H1 (cell line): Measurements from ENCODE around the gene PPOX. TPM values are rescaled to one million over a fixed set of nuclear protein-coding genes. Genes with fewer than 3 reads are reported as not detected.

ENCODE experiments used
- CTCF ChIA-PET: fragments of 300-600 bp; sonication (Branson Sonifier 250); formaldehyde crosslinking; loops from one replicate; lab custom pipeline; 2021; ENCODE audit not compliant: partially characterized antibody; lab: Charles Lee
- POLR2A ChIA-PET: fragments of 300-600 bp; sonication (Branson Sonifier 250); formaldehyde crosslinking; loops from one replicate; lab custom pipeline; 2021; ENCODE audit warnings: inconsistent platforms; ENCODE audit not compliant: partially characterized antibody; lab: Charles Lee
- DNase-seq, 2 experiments: peaks; one replicate each; pipeline versions ENCODE4 v3.0.0 to v3.0.0-alpha.2; 2010 to 2022; ENCODE audit warnings: low spot score in 2 of 2, low read depth in 1 of 2, mixed read lengths in 1 of 2
- FAIRE-seq: peaks from 2 replicates; lab custom pipeline; 2011; peaks lifted over from hg19 to GRCh38; lab: Jason Lieb, UNC
- H2AFZ ChIP-seq: 2 replicates; pipeline ENCODE4 v1.8.1; 2012; ENCODE audit warnings: low read length, inconsistent platforms
- H2AK5ac ChIP-seq: 2 replicates; pipeline ENCODE4 v1.6.1; 2013; ENCODE audit warnings: low read depth, low read length
- H2BK120ac ChIP-seq: replicated peaks from 2 replicates; pipeline ENCODE3; 2013; ENCODE audit warnings: low read depth, low read length, inconsistent platforms
- H2BK12ac ChIP-seq: 2 replicates; pipeline ENCODE4 v1.6.1; 2013; ENCODE audit warnings: low read depth, low read length
- H2BK15ac ChIP-seq: 2 replicates; pipeline ENCODE4 v1.6.1; 2013; ENCODE audit warnings: low read length
- H2BK20ac ChIP-seq: 2 replicates; pipeline ENCODE4 v1.6.1; 2013; ENCODE audit warnings: low read length
- H2BK5ac ChIP-seq: 2 replicates; pipeline ENCODE4 v1.6.1; 2013; ENCODE audit warnings: low read depth, low read length
- H3K14ac ChIP-seq: 2 replicates; pipeline ENCODE4 v1.6.1; 2013; ENCODE audit warnings: inconsistent platforms; ENCODE audit not compliant: insufficient read length
- H3K18ac ChIP-seq: 2 replicates; pipeline ENCODE4 v1.6.1; 2013; ENCODE audit warnings: low read length; ENCODE audit errors: extremely low read depth
- H3K23ac ChIP-seq: 2 replicates; pipeline ENCODE4 v1.6.1; 2013; ENCODE audit warnings: inconsistent platforms; ENCODE audit not compliant: insufficient read length
- H3K23me2 ChIP-seq: 2 replicates; pipeline ENCODE4 v1.6.1; 2013; ENCODE audit warnings: low read depth, low read length
- H3K27ac ChIP-seq: 2 replicates; pipeline ENCODE4 v1.6.1; 2011; ENCODE audit warnings: low read depth, low read length, inconsistent platforms
- H3K27me3 ChIP-seq, 4 experiments: replicated peaks in 1 of 4; 1 replicate in 1 of 4; 2 replicates in 3 of 4; pipeline versions ENCODE4 v1.6.1 to v1.8.1; 2011 to 2013; ENCODE audit warnings: low read length in 3 of 4, mild to moderate bottlenecking in 3 of 4, inconsistent platforms in 2 of 4, mixed read lengths in 2 of 4, moderate library complexity in 1 of 4; ENCODE audit not compliant: control insufficient read depth in 3 of 4, insufficient read depth in 3 of 4; ENCODE audit errors: extremely low read depth in 1 of 4
- H3K36me3 ChIP-seq, 4 experiments: 2 replicates each; pipeline versions ENCODE4 v1.6.1 to v1.8.1; 2011 to 2013; ENCODE audit warnings: mild to moderate bottlenecking in 4 of 4, low read length in 3 of 4, moderate library complexity in 2 of 4, control low read depth in 1 of 4, inconsistent platforms in 1 of 4; ENCODE audit not compliant: insufficient read depth in 4 of 4, control insufficient read depth in 2 of 4
- H3K4ac ChIP-seq: replicated peaks from 2 replicates; pipeline ENCODE3; 2013; ENCODE audit warnings: low read length, low read depth, mixed read lengths, inconsistent platforms; ENCODE audit not compliant: insufficient read length
- H3K4me1 ChIP-seq, 4 experiments: replicated peaks in 1 of 4; 1 replicate in 1 of 4; 2 replicates in 3 of 4; pipeline versions ENCODE4 v1.6.1 to v1.8.1; 2011 to 2013; ENCODE audit warnings: low read length in 3 of 4, inconsistent platforms in 2 of 4, mixed read lengths in 1 of 4; ENCODE audit not compliant: insufficient read depth in 4 of 4, control insufficient read depth in 3 of 4
- H3K4me2 ChIP-seq, 2 experiments: 2 replicates each; pipeline versions ENCODE4 v1.6.1 to v1.8.1; 2011 to 2013; ENCODE audit warnings: low read depth in 2 of 2, low read length in 2 of 2, control low read depth in 1 of 2, inconsistent platforms in 1 of 2, mild to moderate bottlenecking in 1 of 2; ENCODE audit not compliant: insufficient read depth in 1 of 2
- H3K4me3 ChIP-seq, 4 experiments: fragments of 200-600, 300-600 bp in 1 of 4; sonication (generic), shearing (Covaris generic), sonication (Bioruptor Twin) in 1 of 4; 2 replicates each; pipeline versions ENCODE4 v1.5.1 to v1.8.1; 2011 to 2016; ENCODE audit warnings: low read length in 4 of 4, low read depth in 3 of 4, control low read depth in 2 of 4, inconsistent platforms in 2 of 4, mild to moderate bottlenecking in 2 of 4, mixed read lengths in 1 of 4, moderate library complexity in 1 of 4; ENCODE audit not compliant: insufficient read depth in 2 of 4; ENCODE audit errors: extremely low read depth in 1 of 4
- H3K56ac ChIP-seq: replicated peaks from 2 replicates; pipeline ENCODE3; 2013; ENCODE audit warnings: low read depth, mild to moderate bottlenecking, mixed read lengths, low read length, inconsistent platforms; ENCODE audit not compliant: insufficient read length
- H3K79me1 ChIP-seq: 2 replicates; pipeline ENCODE4 v1.6.1; 2013; ENCODE audit warnings: low read depth, low read length, control low read depth
- H3K79me2 ChIP-seq, 2 experiments: 2 replicates each; pipeline versions ENCODE4 v1.6.1 to v1.8.1; 2012 to 2013; ENCODE audit warnings: low read length in 2 of 2, mild to moderate bottlenecking in 2 of 2, inconsistent platforms in 1 of 2; ENCODE audit not compliant: insufficient read depth in 2 of 2, control insufficient read depth in 1 of 2
- H3K9ac ChIP-seq, 4 experiments: replicated peaks in 1 of 4; 1 replicate in 1 of 4; 2 replicates in 3 of 4; pipeline versions ENCODE4 v1.6.1 to v1.8.1; 2011 to 2013; ENCODE audit warnings: low read depth in 3 of 4, low read length in 3 of 4, control low read depth in 2 of 4, mild to moderate bottlenecking in 2 of 4, moderate library complexity in 2 of 4, inconsistent platforms in 1 of 4; ENCODE audit errors: extremely low read depth in 1 of 4
- H3K9me3 ChIP-seq, 2 experiments: 2 replicates each; pipeline versions ENCODE4 v1.6.1 to v1.8.1; 2012 to 2013; ENCODE audit warnings: mild to moderate bottlenecking in 2 of 2, moderate library complexity in 2 of 2, control low read depth in 1 of 2, inconsistent platforms in 1 of 2, low read depth in 1 of 2, low read length in 1 of 2, mixed read lengths in 1 of 2; ENCODE audit not compliant: insufficient read depth in 2 of 2
- H4K20me1 ChIP-seq, 2 experiments: replicated peaks in 1 of 2; 2 replicates each; pipeline versions ENCODE3 to v1.8.1; 2011 to 2013; ENCODE audit warnings: inconsistent platforms in 2 of 2, low read length in 2 of 2, mild to moderate bottlenecking in 1 of 2; ENCODE audit not compliant: insufficient read depth in 2 of 2, control insufficient read depth in 1 of 2
- H4K5ac ChIP-seq: 2 replicates; pipeline ENCODE4 v1.6.1; 2013; ENCODE audit warnings: low read length, low read depth, mixed read lengths, inconsistent platforms; ENCODE audit not compliant: insufficient read length
- H4K8ac ChIP-seq: 2 replicates; pipeline ENCODE4 v1.8.0; 2013; ENCODE audit warnings: mild to moderate bottlenecking, moderate library complexity, low read length, inconsistent platforms; ENCODE audit not compliant: insufficient read depth; ENCODE audit errors: extremely low read depth
- H4K91ac ChIP-seq: replicated peaks from 2 replicates; pipeline ENCODE3; 2013; ENCODE audit warnings: low read length, mixed read lengths, inconsistent platforms; ENCODE audit not compliant: insufficient read length
- BACH1 ChIP-seq: IDR thresholded peaks from 2 replicates; pipeline ENCODE4 v1.6.1; 2012; ENCODE audit warnings: low read length, improper control_type of control experiment
- HDAC2 ChIP-seq, 2 experiments: fragments of 300-600 bp in 1 of 2; sonication (generic) in 1 of 2; IDR thresholded peaks; 2 replicates each; pipeline ENCODE4 v1.6.1; 2011 to 2012; ENCODE audit warnings: low read depth in 2 of 2, low read length in 2 of 2, mild to moderate bottlenecking in 2 of 2, moderate library complexity in 2 of 2, borderline replicate concordance in 1 of 2, inconsistent platforms in 1 of 2
- JUN ChIP-seq: IDR thresholded peaks from 2 replicates; pipeline ENCODE4 v1.6.1; 2011; ENCODE audit warnings: low read depth, mild to moderate bottlenecking, improper control_type of control experiment, low read length
- PHF8 ChIP-seq: fragments of 200-600 bp; sonication (generic); conservative IDR thresholded peaks from 2 replicates; pipeline ENCODE4 v1.7.1; 2012; ENCODE audit warnings: low read depth, mild to moderate bottlenecking, inconsistent platforms, low read length, moderate library complexity
- POU5F1 ChIP-seq: IDR thresholded peaks from 2 replicates; pipeline ENCODE4 v1.6.1; 2011; ENCODE audit warnings: low read depth, mild to moderate bottlenecking, low read length, moderate library complexity
- RXRA ChIP-seq: IDR thresholded peaks from 2 replicates; pipeline ENCODE4 v1.6.1; 2011; ENCODE audit warnings: low read depth, mild to moderate bottlenecking, low read length, moderate library complexity; ENCODE audit not compliant: insufficient read depth
- TBP ChIP-seq: IDR thresholded peaks from 2 replicates; pipeline ENCODE4 v1.6.1; 2011; ENCODE audit warnings: low read depth, low read length, improper control_type of control experiment
- ZNF274 ChIP-seq: IDR thresholded peaks from 2 replicates; pipeline ENCODE4 v1.7.0; 2012; ENCODE audit warnings: low read length, borderline replicate concordance; ENCODE audit errors: extremely low read depth
- WGBS, 2 experiments: shearing (Covaris generic) in 1 of 2; methylation state at CpG; one replicate each; pipeline versions ENCODE4 v1.1.6 to v1.1.7; 2013 to 2015; ENCODE audit warnings: low lambda C conversion rate in 2 of 2, mixed read lengths in 2 of 2, inconsistent platforms in 1 of 2, low coverage in 1 of 2, missing lambda C conversion rate in 1 of 2; ENCODE audit not compliant: insufficient replicate concordance in 2 of 2, insufficient coverage in 1 of 2, insufficient read length in 1 of 2; ENCODE audit errors: extremely low coverage in 1 of 2, missing lambda C conversion rate in 1 of 2; 5-methylcytosine and 5-hydroxymethylcytosine counted together
- polyA plus RNA-seq, 7 experiments: library from polyadenylated mRNA; depleted of rRNA in 3 of 7; stranded (reverse) in 5 of 7; unstranded in 2 of 7; fragments of >200 nt in 5 of 7; fragments of 200-250 nt in 2 of 7; gene quantifications; 1 replicate in 5 of 7; 2 replicates in 1 of 7; 4 replicates in 1 of 7; pipeline versions ENCODE4 v1.2.1 to v1.2.3, GENCODE V29; 2011 to 2013; ENCODE audit warnings: missing spikeins in 2 of 7, mixed read lengths in 2 of 7
- total RNA-seq: library from RNA; stranded (reverse); fragmentation: NEBNext Ultra II Directional; extraction: Animal tissue kit (Norgen Biotek cat#: 25700); gene quantifications from 2 replicates; pipeline ENCODE4 v1.2.1, GENCODE V29; 2021
- TF ChIP-seq, protein P1 (sequence below), 3 experiments: IDR thresholded peaks; 1 replicate in 2 of 3; 2 replicates in 1 of 3; pipeline versions ENCODE4 v1.5.1 to v1.6.1; 2011; ENCODE audit warnings: low read length in 3 of 3, mild to moderate bottlenecking in 3 of 3, inconsistent platforms in 2 of 3, low read depth in 1 of 3, moderate library complexity in 1 of 3; ENCODE audit not compliant: insufficient read depth in 1 of 3; ENCODE audit errors: control extremely low read depth in 1 of 3

Gene PPOX
- total and polyA plus RNA-seq, 2 of the 8 experiments (the other 6 are each of a cell fraction or from before 2014, with no cell fraction given), result 39.4 to 40.4 TPM

- H2BK12ac ChIP-seq, result no peak overlapping the region
- H4K91ac ChIP-seq, result no peak overlapping the region
- H2AK5ac ChIP-seq, result no peak overlapping the region
- no peak overlapping the region for H2BK15ac ChIP-seq
- no peak overlapping the region for H3K14ac ChIP-seq
- peaks cover 2% of the 10 kb centered on the region; the same call in 1 of the 2 replicates for H3K23me2 ChIP-seq
- H3K56ac ChIP-seq, result no peak overlapping the region
- peaks cover 13 to 43% (median 35%) of the 10 kb centered on the region in 4 experiments for H3K36me3 ChIP-seq
- no peaks in the 10 kb centered on the region for H3K9me3 ChIP-seq
- no peak overlapping the region for H2BK20ac ChIP-seq
- CTCF ChIA-PET, result interaction anchor here (0.6 to 1.6 kb wide), 6 partner anchors 11 to 75 kb away, joined by 3 to 6 read pairs (median 4); partner anchors contain the start of gene ADAMTS4
- H3K18ac ChIP-seq, result no peak overlapping the region
- H3K4me3 ChIP-seq, result no peak overlapping the region
- WGBS, 2 experiments, result 84% methylated on average over 1 of the region's 1 CpG; no CpG with 5 or more reads in 1 of the 2 experiments
- H2AFZ ChIP-seq, result no peak overlapping the region
- no peak for DNase-seq
- H4K8ac ChIP-seq, result no peak overlapping the region
- no peak overlapping the region for H2BK120ac ChIP-seq
- FAIRE-seq, result no peak
- no peak overlapping the region for H3K23ac ChIP-seq
- peaks cover 4% of the 10 kb centered on the region for H3K79me1 ChIP-seq
- peaks cover 0 to 4% of the 10 kb centered on the region in 2 experiments; a peak in 1 of 4 replicates for H3K79me2 ChIP-seq
- H3K4me1 ChIP-seq, result peaks cover 0 to 5% (median under 1%) of the 10 kb centered on the region in 4 experiments; a peak in 2 of 7 replicates
- no peak overlapping the region for H3K27ac ChIP-seq
- POLR2A ChIA-PET, result no interaction called here
- H3K4me2 ChIP-seq, result no peak overlapping the region
- peaks cover 0 to 6% of the 10 kb centered on the region in 2 experiments for H4K20me1 ChIP-seq
- H3K4ac ChIP-seq, result no peak overlapping the region
- no peak overlapping the region for H3K9ac ChIP-seq
- no peak overlapping the region for H4K5ac ChIP-seq
- H3K27me3 ChIP-seq, result no peaks in the 10 kb centered on the region
- H2BK5ac ChIP-seq, result no peak overlapping the region
- no peak for TF ChIP-seq HDAC2 (IDR thresholded peaks at IDR 0.05; ENCODE audit: borderline replicate concordance in 1 of 2, low read depth in 2 of 2, low read length in 2 of 2)
- TF ChIP-seq ZNF274, result no peak
- no peak for TF ChIP-seq JUN
- no peak for TF ChIP-seq RXRA
- no peak for TF ChIP-seq PHF8
- TF ChIP-seq POU5F1, result no peak
- TF ChIP-seq BACH1, result no peak
- no peak for TF ChIP-seq TBP
- TF ChIP-seq, protein P1, sequence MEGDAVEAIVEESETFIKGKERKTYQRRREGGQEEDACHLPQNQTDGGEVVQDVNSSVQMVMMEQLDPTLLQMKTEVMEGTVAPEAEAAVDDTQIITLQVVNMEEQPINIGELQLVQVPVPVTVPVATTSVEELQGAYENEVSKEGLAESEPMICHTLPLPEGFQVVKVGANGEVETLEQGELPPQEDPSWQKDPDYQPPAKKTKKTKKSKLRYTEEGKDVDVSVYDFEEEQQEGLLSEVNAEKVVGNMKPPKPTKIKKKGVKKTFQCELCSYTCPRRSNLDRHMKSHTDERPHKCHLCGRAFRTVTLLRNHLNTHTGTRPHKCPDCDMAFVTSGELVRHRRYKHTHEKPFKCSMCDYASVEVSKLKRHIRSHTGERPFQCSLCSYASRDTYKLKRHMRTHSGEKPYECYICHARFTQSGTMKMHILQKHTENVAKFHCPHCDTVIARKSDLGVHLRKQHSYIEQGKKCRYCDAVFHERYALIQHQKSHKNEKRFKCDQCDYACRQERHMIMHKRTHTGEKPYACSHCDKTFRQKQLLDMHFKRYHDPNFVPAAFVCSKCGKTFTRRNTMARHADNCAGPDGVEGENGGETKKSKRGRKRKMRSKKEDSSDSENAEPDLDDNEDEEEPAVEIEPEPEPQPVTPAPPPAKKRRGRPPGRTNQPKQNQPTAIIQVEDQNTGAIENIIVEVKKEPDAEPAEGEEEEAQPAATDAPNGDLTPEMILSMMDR (IDR thresholded peaks at IDR 0.05; ENCODE audit: control extremely low read depth in 1 of 3, insufficient read depth in 1 of 3, low read depth in 1 of 3, low read length in 3 of 3), result no peak
These were observed 6.1 kb downstream of the PPOX start for GRCh38 chr1:161172349-161172748.
